Bronchial epithelial cell (primary cell): ENCODE data around the gene RAB14. TPM values are rescaled to one million over a fixed set of nuclear protein-coding genes. Genes with fewer than 3 reads are reported as not detected.

Experiments
- DNase-seq: peaks from one replicate; pipeline ENCODE4 v3.0.0-alpha.2; 2010; ENCODE audit warnings: low read depth
- FAIRE-seq: peaks from 2 replicates; lab custom pipeline; 2011; peaks lifted over from hg19 to GRCh38; lab: Jason Lieb, UNC
- H3K27me3 ChIP-seq: 2 replicates; pipeline ENCODE4 v1.5.1; 2011; ENCODE audit warnings: low read length; ENCODE audit not compliant: control insufficient read depth, insufficient read depth
- H3K36me3 ChIP-seq: 2 replicates; pipeline ENCODE4 v1.5.1; 2011; ENCODE audit warnings: low read length; ENCODE audit not compliant: control insufficient read depth, insufficient read depth
- H3K4me3 ChIP-seq: 2 replicates; pipeline ENCODE4 v1.5.1; 2011; ENCODE audit warnings: mild to moderate bottlenecking, low read depth, low read length, control low read depth
- total RNA-seq: library from RNA; depleted of rRNA; stranded (reverse); fragments of >200 nt; gene quantifications from 2 replicates; pipeline ENCODE4 v1.2.1, GENCODE V29; 2014
- TF ChIP-seq, protein P1 (sequence below): IDR thresholded peaks from 2 replicates; pipeline ENCODE4 v1.5.1; 2011; ENCODE audit warnings: mild to moderate bottlenecking, moderate library complexity, low read length, control low read depth, inconsistent platforms; ENCODE audit not compliant: insufficient read depth, severe bottlenecking

The RAB14 gene
- total RNA-seq, 1 donor from 2014 or later: 28.4 TPM

DNA sequence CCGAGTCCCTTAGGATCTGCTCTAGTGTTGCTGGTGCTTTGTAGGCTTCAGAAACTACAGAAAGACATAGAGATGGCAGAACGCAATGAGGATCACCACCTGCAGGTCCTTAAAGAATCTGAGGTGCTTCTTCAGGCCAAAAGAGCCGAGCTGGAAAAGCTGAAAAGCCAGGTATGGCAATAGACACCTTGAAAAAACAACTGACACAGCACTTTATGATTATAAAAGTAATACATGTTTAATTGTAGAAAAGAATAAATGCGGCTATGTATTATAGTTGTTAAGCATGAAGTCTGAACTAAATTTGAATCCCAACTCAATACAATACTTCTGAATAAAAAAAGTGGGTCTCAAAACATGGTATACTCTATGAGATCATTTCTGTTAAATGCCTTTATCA, 43.7 kb downstream of the RAB14 start:
- no peak for DNase-seq
- no peaks in the 10 kb centered on the region for H3K27me3 ChIP-seq
- FAIRE-seq: no peak
- H3K36me3 ChIP-seq: peaks cover 3% of the 10 kb centered on the region
- TF ChIP-seq, protein P1, sequence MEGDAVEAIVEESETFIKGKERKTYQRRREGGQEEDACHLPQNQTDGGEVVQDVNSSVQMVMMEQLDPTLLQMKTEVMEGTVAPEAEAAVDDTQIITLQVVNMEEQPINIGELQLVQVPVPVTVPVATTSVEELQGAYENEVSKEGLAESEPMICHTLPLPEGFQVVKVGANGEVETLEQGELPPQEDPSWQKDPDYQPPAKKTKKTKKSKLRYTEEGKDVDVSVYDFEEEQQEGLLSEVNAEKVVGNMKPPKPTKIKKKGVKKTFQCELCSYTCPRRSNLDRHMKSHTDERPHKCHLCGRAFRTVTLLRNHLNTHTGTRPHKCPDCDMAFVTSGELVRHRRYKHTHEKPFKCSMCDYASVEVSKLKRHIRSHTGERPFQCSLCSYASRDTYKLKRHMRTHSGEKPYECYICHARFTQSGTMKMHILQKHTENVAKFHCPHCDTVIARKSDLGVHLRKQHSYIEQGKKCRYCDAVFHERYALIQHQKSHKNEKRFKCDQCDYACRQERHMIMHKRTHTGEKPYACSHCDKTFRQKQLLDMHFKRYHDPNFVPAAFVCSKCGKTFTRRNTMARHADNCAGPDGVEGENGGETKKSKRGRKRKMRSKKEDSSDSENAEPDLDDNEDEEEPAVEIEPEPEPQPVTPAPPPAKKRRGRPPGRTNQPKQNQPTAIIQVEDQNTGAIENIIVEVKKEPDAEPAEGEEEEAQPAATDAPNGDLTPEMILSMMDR: no peak
- H3K4me3 ChIP-seq: no peak overlapping the region

DNA sequence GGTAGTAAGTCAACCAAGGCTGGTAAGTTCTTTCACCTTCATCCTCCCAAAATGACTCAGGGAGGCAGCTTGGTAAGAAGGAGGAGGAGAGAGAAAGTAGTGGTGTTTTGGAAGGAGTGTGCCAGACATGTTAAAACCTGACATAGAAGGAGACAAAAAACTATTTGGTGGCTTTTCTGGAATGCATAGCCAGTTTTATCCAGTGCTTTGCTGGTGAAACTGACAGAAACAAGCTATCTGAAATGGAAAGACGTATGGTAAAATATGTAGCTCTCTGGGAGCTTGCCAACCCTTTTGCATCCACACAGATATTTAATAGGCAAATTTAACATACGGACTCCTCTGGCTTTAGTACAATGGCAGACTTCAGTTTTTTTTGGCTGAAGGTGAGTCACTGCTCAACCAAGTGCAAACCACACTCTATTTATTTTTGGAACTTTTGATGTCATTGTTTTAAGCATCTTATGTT, 45.4 kb downstream of the RAB14 start:
- peak; percentile 60 for FAIRE-seq

DNA sequence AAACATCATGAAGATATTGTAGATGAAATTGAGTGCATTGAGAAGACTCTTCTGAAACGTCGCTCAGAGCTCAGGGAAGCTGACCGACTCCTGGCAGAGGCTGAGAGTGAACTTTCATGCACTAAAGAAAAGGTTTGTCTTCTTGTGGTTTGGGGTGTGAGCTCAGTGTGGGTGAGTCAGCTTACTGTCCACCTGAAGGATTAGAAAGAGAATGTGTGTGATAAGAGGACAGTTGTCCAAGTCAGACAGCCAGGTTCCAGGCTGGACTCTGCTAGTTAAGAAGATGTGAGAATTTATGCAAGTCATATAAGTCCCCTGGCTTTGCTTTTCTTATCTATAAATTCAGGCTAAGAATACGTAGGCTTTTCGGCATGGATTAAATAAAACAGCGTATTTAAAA, 46.9 kb downstream of the RAB14 start:
- no peaks in the 10 kb centered on the region for H3K27me3 ChIP-seq
- peak; percentile 82 for DNase-seq
- H3K36me3 ChIP-seq: peaks cover 5% of the 10 kb centered on the region
- no peak overlapping the region for H3K4me3 ChIP-seq
- FAIRE-seq: peak; percentile 23
- TF ChIP-seq, protein P1: no peak

More for the DNA sequence above, 45.4 kb downstream of the RAB14 start:
- TF ChIP-seq, protein P1: no peak
- peaks cover 3% of the 10 kb centered on the region for H3K36me3 ChIP-seq
- H3K27me3 ChIP-seq: no peaks in the 10 kb centered on the region
- H3K4me3 ChIP-seq: no peak overlapping the region
- peak; percentile 96 for DNase-seq

DNA sequence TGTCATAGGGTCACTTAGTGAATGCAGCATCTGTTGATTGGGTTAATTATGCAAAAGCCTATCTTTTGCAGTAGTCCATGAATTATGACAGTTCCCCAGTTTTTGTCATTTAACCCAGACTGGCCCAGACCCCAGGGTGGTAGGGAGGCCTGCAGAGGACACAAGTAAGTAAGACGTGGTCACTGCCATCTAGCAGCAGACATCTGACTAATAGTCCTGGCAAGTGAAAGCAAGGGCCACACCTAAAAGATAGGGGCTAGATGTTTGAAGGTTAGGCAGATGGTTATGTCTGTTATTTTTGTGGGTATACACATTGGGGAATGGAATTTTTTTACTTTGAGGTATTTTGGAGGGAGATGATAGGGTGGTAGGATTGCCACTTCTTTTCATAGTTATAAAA, 48.0 kb downstream of the RAB14 start:
- Histone ChIP-seq H3K4me3 (no peak overlapping the region), H3K27me3 (no peaks in the 10 kb centered on the region), H3K36me3 (peaks cover 5% of the 10 kb centered on the region)
- DNase-seq (no peak), FAIRE-seq (no peak)
- TF ChIP-seq, protein P1: no peak

DNA sequence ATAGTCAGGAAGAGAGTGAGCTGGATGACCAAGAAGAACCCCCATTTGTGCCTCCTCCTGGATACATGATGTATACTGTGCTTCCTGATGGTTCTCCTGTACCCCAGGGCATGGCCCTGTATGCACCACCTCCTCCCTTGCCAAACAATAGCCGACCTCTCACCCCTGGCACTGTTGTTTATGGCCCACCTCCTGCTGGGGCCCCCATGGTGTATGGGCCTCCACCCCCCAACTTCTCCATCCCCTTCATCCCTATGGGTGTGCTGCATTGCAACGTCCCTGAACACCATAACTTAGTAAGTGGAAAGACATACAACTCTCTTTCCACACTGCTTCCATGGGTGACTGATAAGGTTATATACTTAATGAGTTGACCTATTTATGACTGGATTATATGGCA, 51.5 kb downstream of the RAB14 start:
- H3K36me3 ChIP-seq: peaks cover 8% of the 10 kb centered on the region
- FAIRE-seq: no peak

DNA sequence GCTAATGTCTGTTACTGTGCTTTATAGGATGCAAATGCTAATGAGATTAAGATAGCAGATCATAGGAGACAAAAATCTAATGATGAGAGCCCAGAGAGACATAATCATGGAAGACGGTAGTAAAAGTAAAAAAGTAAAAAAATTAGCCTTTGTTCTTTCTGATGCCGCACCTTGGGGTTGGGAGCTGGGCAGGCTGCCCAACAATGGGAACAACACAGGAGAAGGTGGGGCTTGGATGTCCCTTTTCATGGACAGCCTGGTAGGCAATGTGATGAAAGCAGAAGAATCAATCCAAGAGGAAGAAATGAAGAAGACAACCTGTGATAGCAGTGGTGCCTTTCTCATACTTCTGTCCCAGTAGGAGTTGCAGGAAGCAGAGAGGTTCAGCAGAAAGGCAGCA, 57.2 kb downstream of the RAB14 start:
- FAIRE-seq (no peak), DNase-seq (no peak)
- Histone ChIP-seq H3K4me3 (no peak overlapping the region), H3K27me3 (no peaks in the 10 kb centered on the region), H3K36me3 (peaks cover 14% of the 10 kb centered on the region)
- TF ChIP-seq, protein P1: no peak

More for the DNA sequence above, 51.5 kb downstream of the RAB14 start:
- TF ChIP-seq, protein P1: no peak
- H3K4me3 ChIP-seq: no peak overlapping the region
- H3K27me3 ChIP-seq: no peaks in the 10 kb centered on the region
- no peak for DNase-seq
